Measurements from ENCODE around the gene CDCA5. TPM values are rescaled to one million over a fixed set of nuclear protein-coding genes. Genes with fewer than 3 reads are reported as not detected.

The CDCA5 gene
- 57.4 to 76.9 TPM (median 71.1 TPM) in 5 replicates for total RNA-seq (2022; extraction: Qiagen RNA extraction)

GRCh38 chr11:65083834-65084597, at the start of gene CDCA5, which contains the start of gene ZFPL1:
Gene CDCA5, minus strand, starts transcription at chr11:65084040. Its CDS starts 62 bp downstream, at chr11:65083978.
Gene ZFPL1, plus strand, starts transcription at chr11:65084222. Its CDS starts 477 bp downstream, at chr11:65084699.

GRCh38 chr11:65121865-65122696, 38.2 kb upstream of the CDCA5 start, which contains the start of the genes FAU and MRPL49:
Gene FAU, minus strand, starts transcription at chr11:65122134. Its CDS starts 321 bp downstream, at chr11:65121813.
Gene MRPL49, plus strand, starts transcription at chr11:65122321. Its CDS starts 26 bp downstream, at chr11:65122347.

GRCh38 chr11:65117206-65118096, 33.6 kb upstream of the CDCA5 start, which contains the start of gene ZNHIT2:
Gene ZNHIT2, minus strand, starts transcription at chr11:65117701. Its CDS starts 48 bp downstream, at chr11:65117653.

GRCh38 chr11:65111744-65112545, 28.1 kb upstream of the CDCA5 start, which contains the start of gene TM7SF2:
Gene TM7SF2, plus strand, starts transcription at chr11:65111872. Its CDS starts 144 bp downstream, at chr11:65112016.

GRCh38 chr11:65095974-65096806, 12.3 kb upstream of the CDCA5 start, which contains the start of gene VPS51:
Gene VPS51, plus strand, starts transcription at chr11:65096214. Its CDS starts 37 bp downstream, at chr11:65096251.

GRCh38 chr11:65058419-65059054, 25.3 kb downstream of the CDCA5 start, which contains the start of gene NAALADL1:
Gene NAALADL1, minus strand, starts transcription at chr11:65058553. Its CDS starts 32 bp downstream, at chr11:65058521.

GRCh38 chr11:65040847-65041622, 42.8 kb downstream of the CDCA5 start, which contains the start of gene SAC3D1:
Gene SAC3D1, plus strand, starts transcription at chr11:65041210. Its CDS starts 83 bp downstream, at chr11:65041293.

Other genes starting within 250 kb of the CDCA5 start
- 0.93 to 2.0 TPM (median 1.5 TPM) in 5 replicates for gene CDC42BPG, start 239.4 kb downstream of the CDCA5 start, total RNA-seq (2022; extraction: Qiagen RNA extraction)
- 94.9 to 123 TPM (median 115 TPM) in 5 replicates for gene EHD1, start 205.4 kb downstream of the CDCA5 start, total RNA-seq (2022; extraction: Qiagen RNA extraction)
- 11.8 to 22.6 TPM (median 21.0 TPM) in 5 replicates for gene ATG2A, start 166.8 kb downstream of the CDCA5 start, total RNA-seq (2022; extraction: Qiagen RNA extraction)
- gene PPP2R5B, start 159.4 kb downstream of the CDCA5 start, total RNA-seq (2022; extraction: Qiagen RNA extraction) = 3.2 to 5.4 TPM (median 4.7 TPM) in 5 replicates
- gene GPHA2, start 148.1 kb downstream of the CDCA5 start, total RNA-seq (2022; extraction: Qiagen RNA extraction) = not detected in 5 replicates
- not detected in 5 replicates for gene MAJIN, start 111.9 kb downstream of the CDCA5 start, total RNA-seq (2022; extraction: Qiagen RNA extraction)
- gene BATF2, start 87.1 kb downstream of the CDCA5 start, total RNA-seq (2022; extraction: Qiagen RNA extraction) = 0.71 to 1.1 TPM (median 0.85 TPM) in 5 replicates
- 175 to 188 TPM (median 183 TPM) in 5 replicates for gene ARL2, start 69.9 kb downstream of the CDCA5 start, total RNA-seq (2022; extraction: Qiagen RNA extraction)
- 19.9 to 24.2 TPM (median 23.1 TPM) in 5 replicates for gene SNX15, start 56.6 kb downstream of the CDCA5 start, total RNA-seq (2022; extraction: Qiagen RNA extraction)
- 34.7 to 55.9 TPM (median 53.9 TPM) in 5 replicates for gene SAC3D1, start 42.8 kb downstream of the CDCA5 start, total RNA-seq (2022; extraction: Qiagen RNA extraction)
- gene NAALADL1, start 25.5 kb downstream of the CDCA5 start, total RNA-seq (2022; extraction: Qiagen RNA extraction) = not detected in 5 replicates
- 31.8 to 34.2 TPM (median 32.7 TPM) in 5 replicates for gene ZFPL1, start 182 bp upstream of the CDCA5 start, total RNA-seq (2022; extraction: Qiagen RNA extraction)
- 50.7 to 52.5 TPM (median 51.8 TPM) in 5 replicates for gene VPS51, start 12.2 kb upstream of the CDCA5 start, total RNA-seq (2022; extraction: Qiagen RNA extraction)
- 4.9 to 8.6 TPM (median 5.3 TPM) in 5 replicates for gene TM7SF2, start 27.8 kb upstream of the CDCA5 start, total RNA-seq (2022; extraction: Qiagen RNA extraction)
- 13.6 to 22.7 TPM (median 21.9 TPM) in 5 replicates for gene ZNHIT2, start 33.7 kb upstream of the CDCA5 start, total RNA-seq (2022; extraction: Qiagen RNA extraction)
- 820 to 1,063 TPM (median 1,025 TPM) in 5 replicates for gene FAU, start 38.1 kb upstream of the CDCA5 start, total RNA-seq (2022; extraction: Qiagen RNA extraction)
- gene MRPL49, start 38.3 kb upstream of the CDCA5 start, total RNA-seq (2022; extraction: Qiagen RNA extraction) = 68.5 to 73.4 TPM (median 70.9 TPM) in 5 replicates
- 27.8 to 40.9 TPM (median 37.6 TPM) in 5 replicates for gene SYVN1, start 50.5 kb upstream of the CDCA5 start, total RNA-seq (2022; extraction: Qiagen RNA extraction)
- gene SPDYC, start 86.2 kb upstream of the CDCA5 start, total RNA-seq (2022; extraction: Qiagen RNA extraction) = not detected in 5 replicates
- gene CAPN1, start 97.9 kb upstream of the CDCA5 start, total RNA-seq (2022; extraction: Qiagen RNA extraction) = 90.3 to 122 TPM (median 113 TPM) in 5 replicates
- 10.9 to 15.8 TPM (median 13.9 TPM) in 5 replicates for gene POLA2, start 177.9 kb upstream of the CDCA5 start, total RNA-seq (2022; extraction: Qiagen RNA extraction)
- gene CDC42EP2, start 230.8 kb upstream of the CDCA5 start, total RNA-seq (2022; extraction: Qiagen RNA extraction) = 14.6 to 19.3 TPM (median 17.1 TPM) in 5 replicates
- 38.9 to 43.3 TPM (median 39.7 TPM) in 5 replicates for gene DPF2, start 249.8 kb upstream of the CDCA5 start, total RNA-seq (2022; extraction: Qiagen RNA extraction)